OCI-LY1 (cell line): Measurements from ENCODE around the gene SLCO1A2.

Source experiments
- H2AFZ ChIP-seq: fragments of 200-600 bp; sonication (generic), shearing (Covaris generic); 2 replicates; pipeline ENCODE4 v1.6.0; 2014; ENCODE audit warnings: antibody characterized with exemption, mild to moderate bottlenecking, low read length
- H3F3A ChIP-seq: fragments of 200-600 bp; sonication (generic), shearing (Covaris generic); 2 replicates; pipeline ENCODE4 v1.6.0; 2014; ENCODE audit warnings: mild to moderate bottlenecking, antibody characterized with exemption, low read length, moderate library complexity; ENCODE audit not compliant: insufficient read depth
- H3K27ac ChIP-seq: fragments of 200-600 bp; sonication (generic); 2 replicates; pipeline ENCODE4 v1.5.1; 2014; ENCODE audit warnings: low read length, mixed run types, mild to moderate bottlenecking, low read depth; ENCODE audit not compliant: poor library complexity, severe bottlenecking
- H3K27me3 ChIP-seq: fragments of 200-600 bp; sonication (generic); 2 replicates; pipeline ENCODE4 v1.6.0; 2014; ENCODE audit warnings: antibody characterized with exemption, mild to moderate bottlenecking, low read length, moderate library complexity; ENCODE audit not compliant: insufficient read depth
- H3K36me3 ChIP-seq: fragments of 200-600 bp; sonication (generic); 2 replicates; pipeline ENCODE4 v1.6.1; 2014; ENCODE audit warnings: mild to moderate bottlenecking, antibody characterized with exemption, low read length, moderate library complexity, mixed read lengths; ENCODE audit not compliant: insufficient read depth
- H3K4me1 ChIP-seq: fragments of 200-600 bp; sonication (generic); 2 replicates; pipeline ENCODE4 v1.5.1; 2014; ENCODE audit warnings: mild to moderate bottlenecking, low read length, moderate library complexity; ENCODE audit not compliant: insufficient read depth, severe bottlenecking
- H3K4me2 ChIP-seq: fragments of 200-600 bp; sonication (generic), shearing (Covaris generic); 2 replicates; pipeline ENCODE4 v1.6.1; 2014; ENCODE audit warnings: low read length
- H3K4me3 ChIP-seq: fragments of 200-600 bp; sonication (generic); 2 replicates; pipeline ENCODE4 v1.5.1; 2014; ENCODE audit warnings: low read length, low read depth, mild to moderate bottlenecking, mixed read lengths; ENCODE audit not compliant: poor library complexity, severe bottlenecking
- H3K79me2 ChIP-seq: fragments of 200-600 bp; shearing (Covaris generic); 2 replicates; pipeline ENCODE4 v1.6.1; 2016; ENCODE audit warnings: mixed run types, low read length, mixed read lengths; ENCODE audit not compliant: insufficient read depth
- H3K9ac ChIP-seq: fragments of 200-600 bp; sonication (generic), shearing (Covaris generic); 2 replicates; pipeline ENCODE4 v1.6.1; 2014; ENCODE audit warnings: mild to moderate bottlenecking, low read length, mixed read lengths
- H3K9me2 ChIP-seq: fragments of 200-600 bp; sonication (generic), shearing (Covaris generic); 2 replicates; pipeline ENCODE4 v1.6.1; 2014; ENCODE audit warnings: low read depth, mild to moderate bottlenecking, low read length, mixed read lengths
- H3K9me3 ChIP-seq: fragments of 200-600 bp; shearing (Covaris generic); 2 replicates; pipeline ENCODE4 v1.6.1; 2014; ENCODE audit warnings: low read length, mixed read lengths
- H4K20me1 ChIP-seq: fragments of 200-600 bp; sonication (generic), shearing (Covaris generic); 2 replicates; pipeline ENCODE4 v1.6.0; 2016; ENCODE audit warnings: mild to moderate bottlenecking, low read length; ENCODE audit not compliant: insufficient read depth
- CTCF ChIP-seq: fragments of 200-600 bp; sonication (generic), shearing (Covaris generic); IDR thresholded peaks from 2 replicates; pipeline ENCODE4 v1.5.1; 2017; ENCODE audit warnings: mild to moderate bottlenecking, antibody characterized with exemption, low read length, moderate library complexity, mixed read lengths
- EZH2 ChIP-seq: fragments of 200-600 bp; sonication (generic), shearing (Covaris generic); IDR thresholded peaks from 2 replicates; pipeline ENCODE4 v1.8.0; 2017; ENCODE audit warnings: borderline replicate concordance, mixed run types, mild to moderate bottlenecking, antibody characterized with exemption, low read length, moderate library complexity, mixed read lengths

SLCO1A2 gene

GRCh38 chr12:21337959-21338744, 3.4 kb upstream of the SLCO1A2 start:
- no peaks in the 10 kb centered on the region for H3K36me3 ChIP-seq
- no peak overlapping the region for H2AFZ ChIP-seq
- no peaks in the 10 kb centered on the region for H3K27me3 ChIP-seq
- no peaks in the 10 kb centered on the region for H4K20me1 ChIP-seq
- H3F3A ChIP-seq = no peaks in the 10 kb centered on the region
- H3K79me2 ChIP-seq = no peaks in the 10 kb centered on the region
- no peak overlapping the region for H3K4me2 ChIP-seq
- H3K27ac ChIP-seq = no peak overlapping the region
- no peaks in the 10 kb centered on the region for H3K4me1 ChIP-seq
- H3K9ac ChIP-seq = no peak overlapping the region
- TF ChIP-seq CTCF = no peak
- H3K9me3 ChIP-seq = no peaks in the 10 kb centered on the region
- H3K4me3 ChIP-seq = no peak overlapping the region
- H3K9me2 ChIP-seq = no peaks in the 10 kb centered on the region

GRCh38 chr12:21337453-21337852, 2.7 kb upstream of the SLCO1A2 start:
- no peak overlapping the region for H3K4me2 ChIP-seq
- H3K9me3 ChIP-seq = no peaks in the 10 kb centered on the region
- no peak overlapping the region for H3K9ac ChIP-seq
- H3K27me3 ChIP-seq = no peaks in the 10 kb centered on the region
- no peaks in the 10 kb centered on the region for H3K36me3 ChIP-seq
- no peak overlapping the region for H3K27ac ChIP-seq
- no peaks in the 10 kb centered on the region for H3K79me2 ChIP-seq
- H2AFZ ChIP-seq = no peak overlapping the region
- TF ChIP-seq CTCF (no peak), EZH2 (no peak)
- H4K20me1 ChIP-seq = no peaks in the 10 kb centered on the region
- no peaks in the 10 kb centered on the region for H3F3A ChIP-seq
- H3K9me2 ChIP-seq = no peaks in the 10 kb centered on the region
- no peaks in the 10 kb centered on the region for H3K4me1 ChIP-seq
- H3K4me3 ChIP-seq = no peak overlapping the region

GRCh38 chr12:21336656-21337055, 1.9 kb upstream of the SLCO1A2 start:
- Histone ChIP-seq H3K27ac (no peak overlapping the region), H3K4me3 (no peak overlapping the region), H2AFZ (no peak overlapping the region), H3K79me2 (no peaks in the 10 kb centered on the region), H3K36me3 (no peaks in the 10 kb centered on the region), H3K4me1 (no peaks in the 10 kb centered on the region), H4K20me1 (no peaks in the 10 kb centered on the region), H3K9me3 (no peaks in the 10 kb centered on the region), H3F3A (no peaks in the 10 kb centered on the region), H3K9me2 (no peaks in the 10 kb centered on the region), H3K9ac (no peak overlapping the region), H3K4me2 (no peak overlapping the region), H3K27me3 (no peaks in the 10 kb centered on the region)
- no peak for TF ChIP-seq CTCF
- no peak for TF ChIP-seq EZH2
